Neural cell (in vitro differentiated cells): ENCODE measurements around the gene AVEN.

Experiments
- EP300 ChIP-seq: fragments of 450-650 bp; conservative IDR thresholded peaks from 2 replicates; pipeline ENCODE4 v1.6.1; 2014; ENCODE audit warnings: antibody characterized with exemption, mild to moderate bottlenecking, moderate library complexity; ENCODE audit not compliant: poor library complexity, severe bottlenecking
- EZH2 ChIP-seq: fragments of 200-600, 300-800 bp; shearing (Covaris generic), sonication (generic); IDR thresholded peaks from 2 replicates; pipeline ENCODE4 v1.6.1; 2014; ENCODE audit warnings: antibody characterized with exemption, low read length, borderline replicate concordance, mild to moderate bottlenecking; ENCODE audit not compliant: insufficient read depth, poor library complexity, severe bottlenecking
- TAF1 ChIP-seq: IDR thresholded peaks from 2 replicates; pipeline ENCODE4 v1.6.1; 2012; ENCODE audit warnings: low read depth
- TF ChIP-seq, protein P1 (sequence below): fragments of 450-650 bp; IDR thresholded peaks from 2 replicates; pipeline ENCODE4 v1.5.1; 2014; ENCODE audit warnings: antibody characterized with exemption, mild to moderate bottlenecking, moderate library complexity; ENCODE audit not compliant: poor library complexity, severe bottlenecking

DNA sequence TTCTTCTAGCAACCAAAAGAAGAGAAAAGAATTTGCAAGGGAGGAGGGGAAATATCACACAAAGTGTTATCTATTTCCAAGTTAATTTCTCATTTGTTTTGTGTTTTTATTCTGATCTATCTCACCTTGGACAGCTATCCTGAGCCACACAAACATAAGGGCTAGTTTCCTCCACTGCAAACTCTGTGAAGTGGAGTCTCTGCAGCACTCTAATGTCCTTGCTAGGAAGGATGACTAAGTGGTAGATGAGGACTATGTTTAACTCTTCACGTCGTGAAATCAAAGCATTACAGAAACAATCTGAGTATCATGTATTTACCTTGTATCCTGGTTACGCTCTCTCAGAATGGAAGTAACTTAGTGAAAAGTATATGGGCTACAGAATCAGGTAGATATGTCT lies 104.6 kb downstream of the AVEN start:
- TF ChIP-seq, protein P1, sequence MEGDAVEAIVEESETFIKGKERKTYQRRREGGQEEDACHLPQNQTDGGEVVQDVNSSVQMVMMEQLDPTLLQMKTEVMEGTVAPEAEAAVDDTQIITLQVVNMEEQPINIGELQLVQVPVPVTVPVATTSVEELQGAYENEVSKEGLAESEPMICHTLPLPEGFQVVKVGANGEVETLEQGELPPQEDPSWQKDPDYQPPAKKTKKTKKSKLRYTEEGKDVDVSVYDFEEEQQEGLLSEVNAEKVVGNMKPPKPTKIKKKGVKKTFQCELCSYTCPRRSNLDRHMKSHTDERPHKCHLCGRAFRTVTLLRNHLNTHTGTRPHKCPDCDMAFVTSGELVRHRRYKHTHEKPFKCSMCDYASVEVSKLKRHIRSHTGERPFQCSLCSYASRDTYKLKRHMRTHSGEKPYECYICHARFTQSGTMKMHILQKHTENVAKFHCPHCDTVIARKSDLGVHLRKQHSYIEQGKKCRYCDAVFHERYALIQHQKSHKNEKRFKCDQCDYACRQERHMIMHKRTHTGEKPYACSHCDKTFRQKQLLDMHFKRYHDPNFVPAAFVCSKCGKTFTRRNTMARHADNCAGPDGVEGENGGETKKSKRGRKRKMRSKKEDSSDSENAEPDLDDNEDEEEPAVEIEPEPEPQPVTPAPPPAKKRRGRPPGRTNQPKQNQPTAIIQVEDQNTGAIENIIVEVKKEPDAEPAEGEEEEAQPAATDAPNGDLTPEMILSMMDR = no peak
- no peak for TF ChIP-seq EP300
- TF ChIP-seq EZH2 = no peak
- TF ChIP-seq TAF1 = no peak
